Mesendoderm (in vitro differentiated cells): ENCODE results near the gene NDC80.
A peak's percentile ranks its signal among the peaks of the same experiment; 100 is the strongest.
"Not testable (repeated sequence)": the region's sequence is repeated elsewhere in the genome, so short reads cannot be mapped to it uniquely, and the experiment has no call there.

ENCODE experiments used
- DNase-seq: peaks from one replicate; pipeline ENCODE4 v3.0.0; 2013
- H2AK5ac ChIP-seq: 2 replicates; pipeline ENCODE4 v1.6.1; 2013; ENCODE audit warnings: low read length, inconsistent platforms
- H2BK120ac ChIP-seq: 2 replicates; pipeline ENCODE4 v1.6.1; 2013; ENCODE audit warnings: low read depth, mild to moderate bottlenecking, low read length, moderate library complexity, mixed read lengths
- H2BK15ac ChIP-seq: replicated peaks from 2 replicates; pipeline ENCODE4 v1.6.1; 2013; ENCODE audit warnings: low read depth, mild to moderate bottlenecking, moderate library complexity
- H2BK5ac ChIP-seq: 2 replicates; pipeline ENCODE4 v1.6.1; 2013; ENCODE audit warnings: low read length, inconsistent platforms
- H3K18ac ChIP-seq: 2 replicates; pipeline ENCODE4 v1.6.1; 2013; ENCODE audit warnings: mild to moderate bottlenecking, low read length, mixed read lengths
- H3K23ac ChIP-seq: one replicate; pipeline ENCODE4 v1.6.1; 2013; ENCODE audit warnings: low read length
- H3K27ac ChIP-seq: 2 replicates; pipeline ENCODE4 v1.5.1; 2013; ENCODE audit warnings: low read depth, mild to moderate bottlenecking, inconsistent platforms, low read length, moderate library complexity
- H3K27me3 ChIP-seq: 2 replicates; pipeline ENCODE4 v1.6.1; 2013; ENCODE audit warnings: low read length, control low read depth, mild to moderate bottlenecking, inconsistent platforms; ENCODE audit not compliant: insufficient read depth, poor library complexity
- H3K36me3 ChIP-seq: 2 replicates; pipeline ENCODE4 v1.6.1; 2013; ENCODE audit warnings: low read length, inconsistent platforms; ENCODE audit not compliant: control insufficient read depth, insufficient read depth
- H3K4ac ChIP-seq: one replicate; pipeline ENCODE4 v1.6.1; 2013; ENCODE audit warnings: low read depth, mild to moderate bottlenecking, low read length, moderate library complexity
- H3K4me1 ChIP-seq: 2 replicates; pipeline ENCODE4 v1.6.1; 2013; ENCODE audit warnings: low read depth, low read length, inconsistent platforms; ENCODE audit not compliant: control insufficient read depth
- H3K4me2 ChIP-seq: 2 replicates; pipeline ENCODE4 v1.6.1; 2013; ENCODE audit warnings: low read length
- H3K4me3 ChIP-seq: 2 replicates; pipeline ENCODE4 v1.5.1; 2013; ENCODE audit warnings: mild to moderate bottlenecking, low read length
- H3K56ac ChIP-seq: one replicate; pipeline ENCODE4 v1.6.1; 2013; ENCODE audit warnings: low read length
- H3K79me1 ChIP-seq: 2 replicates; pipeline ENCODE4 v1.6.1; 2013; ENCODE audit warnings: low read length, inconsistent platforms
- H3K79me2 ChIP-seq: 2 replicates; pipeline ENCODE4 v1.6.1; 2013; ENCODE audit warnings: mild to moderate bottlenecking, low read length; ENCODE audit not compliant: control insufficient read depth, insufficient read depth
- H3K9ac ChIP-seq: 2 replicates; pipeline ENCODE4 v1.6.1; 2013; ENCODE audit warnings: low read length, inconsistent platforms
- H4K5ac ChIP-seq: one replicate; pipeline ENCODE4 v1.6.1; 2013; ENCODE audit warnings: low read length
- H4K8ac ChIP-seq: one replicate; pipeline ENCODE4 v1.6.1; 2013; ENCODE audit warnings: low read depth, mild to moderate bottlenecking, control low read depth, low read length, moderate library complexity
- WGBS: extraction: QIAGEN DNeasy Blood & Tissue Kit; methylation state at CpG from one replicate; pipeline ENCODE4 v1.1.7; 2013; ENCODE audit warnings: low lambda C conversion rate, missing lambda C conversion rate; ENCODE audit not compliant: insufficient coverage; ENCODE audit errors: extremely low coverage; 5-methylcytosine and 5-hydroxymethylcytosine counted together

NDC80 gene

GRCh38 chr18:2655954-2656236, 84.5 kb downstream of the NDC80 start:
- Histone ChIP-seq H4K8ac (no peak overlapping the region), H3K4me2 (peak overlapping the region; percentile 70)
- DNase-seq: peak; percentile 75

GRCh38 chr18:2656237-2656980, 85.1 kb downstream of the NDC80 start:
- peaks cover 2% of the 10 kb centered on the region for H3K27me3 ChIP-seq
- H3K9ac ChIP-seq: peak overlapping the region; percentile 95
- no peaks in the 10 kb centered on the region for H3K36me3 ChIP-seq
- H3K4me3 ChIP-seq: peak overlapping the region; percentile 98
- H3K4me1 ChIP-seq: peaks cover 5% of the 10 kb centered on the region
- H2BK5ac ChIP-seq: no peak overlapping the region
- H4K8ac ChIP-seq: no peak overlapping the region
- peaks cover 10% of the 10 kb centered on the region for H3K79me1 ChIP-seq
- peak overlapping the region; percentile 45 for H3K23ac ChIP-seq
- H2BK15ac ChIP-seq: no peak overlapping the region
- H2BK120ac ChIP-seq: no peak overlapping the region
- peak; percentile 74 for DNase-seq
- peak overlapping the region; percentile 94 for H3K27ac ChIP-seq
- peak overlapping the region; percentile 28 for H3K4ac ChIP-seq
- H4K5ac ChIP-seq: no peak overlapping the region
- peak overlapping the region; percentile 97 for H3K56ac ChIP-seq
- WGBS: no CpG with 5 or more reads among the region's 49 CpGs
- H3K18ac ChIP-seq: peak overlapping the region; percentile 64
- H3K4me2 ChIP-seq: peak overlapping the region; percentile 70
- peaks cover 29% of the 10 kb centered on the region for H3K79me2 ChIP-seq
- H2AK5ac ChIP-seq: no peak overlapping the region

More at GRCh38 chr18:2655954-2656236, 84.5 kb downstream of the NDC80 start:
- Histone ChIP-seq H3K4ac (peak overlapping the region; percentile 28), H3K23ac (peak overlapping the region; percentile 45), H3K56ac (peak overlapping the region; percentile 97), H2AK5ac (no peak overlapping the region), H3K4me3 (peak overlapping the region; percentile 98), H2BK15ac (no peak overlapping the region), H3K79me1 (peaks cover 9% of the 10 kb centered on the region), H3K9ac (peak overlapping the region; percentile 95), H2BK120ac (no peak overlapping the region), H4K5ac (no peak overlapping the region), H3K27me3 (peaks cover 2% of the 10 kb centered on the region), H3K36me3 (no peaks in the 10 kb centered on the region), H3K18ac (peak overlapping the region; percentile 64), H2BK5ac (no peak overlapping the region), H3K79me2 (peaks cover 27% of the 10 kb centered on the region), H3K27ac (peak overlapping the region; percentile 94), H3K4me1 (peaks cover 5% of the 10 kb centered on the region)
- no CpG with 5 or more reads among the region's 37 CpGs for WGBS

GRCh38 chr18:2656981-2657512, 85.7 kb downstream of the NDC80 start:
- H2AK5ac ChIP-seq: no peak overlapping the region
- no peak overlapping the region for H3K23ac ChIP-seq
- peak overlapping the region; percentile 97 for H3K56ac ChIP-seq
- peak overlapping the region; percentile 95 for H3K9ac ChIP-seq
- H3K79me2 ChIP-seq: peaks cover 32% of the 10 kb centered on the region
- H3K36me3 ChIP-seq: no peaks in the 10 kb centered on the region
- peaks cover 5% of the 10 kb centered on the region for H3K4me1 ChIP-seq
- peak overlapping the region; percentile 70 for H3K4me2 ChIP-seq
- peaks cover 10% of the 10 kb centered on the region for H3K79me1 ChIP-seq
- H3K4me3 ChIP-seq: peak overlapping the region; percentile 98
- no peak overlapping the region for H4K8ac ChIP-seq
- no peak overlapping the region for H2BK5ac ChIP-seq
- DNase-seq: no peak
- H3K4ac ChIP-seq: no peak overlapping the region
- H3K27me3 ChIP-seq: peaks cover 2% of the 10 kb centered on the region
- H2BK120ac ChIP-seq: no peak overlapping the region
- no CpG with 5 or more reads among the region's 12 CpGs for WGBS
- no peak overlapping the region for H2BK15ac ChIP-seq
- no peak overlapping the region for H4K5ac ChIP-seq
- H3K18ac ChIP-seq: no peak overlapping the region
- H3K27ac ChIP-seq: no peak overlapping the region

- Histone ChIP-seq H2BK15ac (no peak overlapping the region), H3K18ac (no peak overlapping the region), H3K4me3 (no peak overlapping the region), H3K27me3 (peaks cover 2% of the 10 kb centered on the region), H4K8ac (no peak overlapping the region), H2BK5ac (no peak overlapping the region), H3K4ac (no peak overlapping the region), H3K9ac (no peak overlapping the region), H3K23ac (no peak overlapping the region), H3K79me2 (peaks cover 33% of the 10 kb centered on the region), H2AK5ac (no peak overlapping the region), H3K79me1 (peaks cover 10% of the 10 kb centered on the region), H3K27ac (no peak overlapping the region), H3K56ac (no peak overlapping the region), H2BK120ac (no peak overlapping the region), H3K4me1 (peaks cover 5% of the 10 kb centered on the region), H3K36me3 (no peaks in the 10 kb centered on the region), H3K4me2 (no peak overlapping the region), H4K5ac (no peak overlapping the region)
- WGBS: no CpG with 5 or more reads among the region's 12 CpGs
- peak; percentile 10 for DNase-seq
These were observed 86.6 kb downstream of the NDC80 start for GRCh38 chr18:2657788-2658458.

- no CpG with 5 or more reads among the region's 3 CpGs for WGBS
These were observed 89.5 kb downstream of the NDC80 start for GRCh38 chr18:2660849-2661248.

More at GRCh38 chr18:2660849-2661248, 89.5 kb downstream of the NDC80 start:
- not testable (repeated sequence) for H3K36me3 ChIP-seq, H3K56ac ChIP-seq, H3K4ac ChIP-seq, H3K27me3 ChIP-seq, H3K4me1 ChIP-seq, H3K27ac ChIP-seq, H3K23ac ChIP-seq, H4K5ac ChIP-seq, H2AK5ac ChIP-seq, DNase-seq, H2BK15ac ChIP-seq, H3K18ac ChIP-seq, H3K9ac ChIP-seq, H4K8ac ChIP-seq, H2BK5ac ChIP-seq, H2BK120ac ChIP-seq, H3K4me2 ChIP-seq, H3K4me3 ChIP-seq
- Histone ChIP-seq H3K79me1 (peaks cover 10% of the 10 kb centered on the region), H3K79me2 (peaks cover 41% of the 10 kb centered on the region)
